ENCODE results near the gene ORC1. TPM values are rescaled to one million over a fixed set of nuclear protein-coding genes. Genes with fewer than 3 reads are reported as not detected.

The ORC1 gene
- total and polyA plus RNA-seq, 2 of the 8 experiments (the other 6 are each of a cell fraction or from before 2014, with no cell fraction given), result 36.9 to 49.0 TPM

DNA sequence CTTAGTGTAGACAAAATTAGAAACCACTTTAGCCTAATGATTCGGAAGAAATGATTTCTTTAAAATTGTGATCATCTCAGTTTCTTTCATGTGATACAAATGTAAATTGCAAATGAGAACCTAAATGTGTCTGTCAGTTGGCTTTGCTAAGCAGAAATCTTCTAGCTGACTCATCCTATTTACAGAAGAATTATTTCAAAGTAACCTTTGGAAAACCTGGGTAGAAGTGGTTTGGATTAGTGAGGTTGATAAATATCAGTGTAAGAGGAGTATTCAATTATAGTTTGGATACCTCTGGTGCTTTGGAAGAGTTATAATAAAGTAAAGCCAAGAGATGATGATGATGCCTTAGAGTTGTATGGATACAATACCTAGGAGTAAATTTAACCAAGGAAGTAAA lies 75.6 kb downstream of the ORC1 start:
- no peak overlapping the region for H2AFZ ChIP-seq (ENCODE audit: low read length)
- H3K4me1 ChIP-seq (replicated peaks in 1 of 4; ENCODE audit: control insufficient read depth in 3 of 4, insufficient read depth in 4 of 4, low read length in 3 of 4), result no peaks in the 10 kb centered on the region; a peak in 1 of 7 replicates
- no peak overlapping the region for H3K27ac ChIP-seq (ENCODE audit: low read depth, low read length)
- no peaks in the 10 kb centered on the region for H3K79me2 ChIP-seq (ENCODE audit: control insufficient read depth in 1 of 2, insufficient read depth in 2 of 2, low read length in 2 of 2)
- H2BK120ac ChIP-seq (replicated peaks; ENCODE audit: low read depth, low read length), result no peak overlapping the region
- no peak overlapping the region for H3K18ac ChIP-seq (ENCODE audit: extremely low read depth, low read length)
- H3K9me3 ChIP-seq (ENCODE audit: insufficient read depth in 2 of 2, low read depth in 1 of 2, low read length in 1 of 2), result no peaks in the 10 kb centered on the region
- WGBS, 2 experiments (ENCODE audit: extremely low coverage in 1 of 2, insufficient coverage in 1 of 2, insufficient read length in 1 of 2, insufficient replicate concordance in 2 of 2, low coverage in 1 of 2, low lambda C conversion rate in 2 of 2, missing lambda C conversion rate in 1 of 2), result 79% methylated on average over 1 of the region's 1 CpG; no CpG with 5 or more reads in 1 of the 2 experiments
- H2BK15ac ChIP-seq (ENCODE audit: low read length), result no peak overlapping the region
- H3K4me2 ChIP-seq (ENCODE audit: insufficient read depth in 1 of 2, low read depth in 2 of 2, low read length in 2 of 2), result no peak overlapping the region
- no peak overlapping the region for H3K4ac ChIP-seq (replicated peaks; ENCODE audit: insufficient read length, low read depth, low read length)
- no peak overlapping the region for H2BK12ac ChIP-seq (ENCODE audit: low read depth, low read length)
- no peaks in the 10 kb centered on the region for H4K20me1 ChIP-seq (replicated peaks in 1 of 2; ENCODE audit: control insufficient read depth in 1 of 2, insufficient read depth in 2 of 2, low read length in 2 of 2)
- H3K23ac ChIP-seq (ENCODE audit: insufficient read length), result no peak overlapping the region
- H4K8ac ChIP-seq (ENCODE audit: extremely low read depth, insufficient read depth, low read length), result no peak overlapping the region
- no peaks in the 10 kb centered on the region for H3K27me3 ChIP-seq (replicated peaks in 1 of 4; ENCODE audit: control insufficient read depth in 3 of 4, extremely low read depth in 1 of 4, insufficient read depth in 3 of 4, low read length in 3 of 4)
- H4K91ac ChIP-seq (replicated peaks; ENCODE audit: insufficient read length, low read length), result no peak overlapping the region
- DNase-seq (ENCODE audit: low read depth in 1 of 2, low spot score in 2 of 2), result no peak
- no peaks in the 10 kb centered on the region for H3K79me1 ChIP-seq (ENCODE audit: low read depth, low read length)
- no peak for FAIRE-seq
- H3K4me3 ChIP-seq (ENCODE audit: extremely low read depth in 1 of 4, insufficient read depth in 2 of 4, low read depth in 3 of 4, low read length in 4 of 4), result no peak overlapping the region
- ChIA-PET POLR2A (ENCODE audit: partially characterized antibody) (interaction anchor here (1.0 kb wide), 1 partner anchor 19 kb away, joined by 3 read pairs; no protein-coding TSS in a partner anchor), CTCF (ENCODE audit: partially characterized antibody) (interaction anchor here (2.0 kb wide), 1 partner anchor 14 kb away, joined by 4 read pairs; no protein-coding TSS in a partner anchor)
- H4K5ac ChIP-seq (ENCODE audit: insufficient read length, low read depth, low read length), result no peak overlapping the region
- no peaks in the 10 kb centered on the region for H3K23me2 ChIP-seq (ENCODE audit: low read depth, low read length)
- H2AK5ac ChIP-seq (ENCODE audit: low read depth, low read length), result no peak overlapping the region
- no peak overlapping the region for H3K14ac ChIP-seq (ENCODE audit: insufficient read length)
- H2BK5ac ChIP-seq (ENCODE audit: low read depth, low read length), result no peak overlapping the region
- no peaks in the 10 kb centered on the region for H3K36me3 ChIP-seq (ENCODE audit: control insufficient read depth in 2 of 4, insufficient read depth in 4 of 4, low read length in 3 of 4)
- H3K56ac ChIP-seq (replicated peaks; ENCODE audit: insufficient read length, low read depth, low read length), result no peak overlapping the region
- H2BK20ac ChIP-seq (ENCODE audit: low read length), result no peak overlapping the region
- H3K9ac ChIP-seq (replicated peaks in 1 of 4; ENCODE audit: extremely low read depth in 1 of 4, low read depth in 3 of 4, low read length in 3 of 4), result no peak overlapping the region
- TF ChIP-seq ZNF274 (IDR thresholded peaks at IDR 0.05; ENCODE audit: borderline replicate concordance, extremely low read depth, low read length) (no peak), MAFK (IDR thresholded peaks at IDR 0.05; ENCODE audit: low read depth, low read length) (no peak), SIX5 (IDR thresholded peaks at IDR 0.05; ENCODE audit: low read depth, low read length) (no peak)
- TF ChIP-seq, protein P1, sequence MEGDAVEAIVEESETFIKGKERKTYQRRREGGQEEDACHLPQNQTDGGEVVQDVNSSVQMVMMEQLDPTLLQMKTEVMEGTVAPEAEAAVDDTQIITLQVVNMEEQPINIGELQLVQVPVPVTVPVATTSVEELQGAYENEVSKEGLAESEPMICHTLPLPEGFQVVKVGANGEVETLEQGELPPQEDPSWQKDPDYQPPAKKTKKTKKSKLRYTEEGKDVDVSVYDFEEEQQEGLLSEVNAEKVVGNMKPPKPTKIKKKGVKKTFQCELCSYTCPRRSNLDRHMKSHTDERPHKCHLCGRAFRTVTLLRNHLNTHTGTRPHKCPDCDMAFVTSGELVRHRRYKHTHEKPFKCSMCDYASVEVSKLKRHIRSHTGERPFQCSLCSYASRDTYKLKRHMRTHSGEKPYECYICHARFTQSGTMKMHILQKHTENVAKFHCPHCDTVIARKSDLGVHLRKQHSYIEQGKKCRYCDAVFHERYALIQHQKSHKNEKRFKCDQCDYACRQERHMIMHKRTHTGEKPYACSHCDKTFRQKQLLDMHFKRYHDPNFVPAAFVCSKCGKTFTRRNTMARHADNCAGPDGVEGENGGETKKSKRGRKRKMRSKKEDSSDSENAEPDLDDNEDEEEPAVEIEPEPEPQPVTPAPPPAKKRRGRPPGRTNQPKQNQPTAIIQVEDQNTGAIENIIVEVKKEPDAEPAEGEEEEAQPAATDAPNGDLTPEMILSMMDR (IDR thresholded peaks at IDR 0.05; ENCODE audit: control extremely low read depth in 1 of 3, insufficient read depth in 1 of 3, low read depth in 1 of 3, low read length in 3 of 3), result no peak
